ENCODE results near the gene STK36. TPM values are rescaled to one million over a fixed set of nuclear protein-coding genes. Genes with fewer than 3 reads are reported as not detected.

Gene STK36
- total RNA-seq, 1 donor from 2014 or later = 75.1 TPM

DNA sequence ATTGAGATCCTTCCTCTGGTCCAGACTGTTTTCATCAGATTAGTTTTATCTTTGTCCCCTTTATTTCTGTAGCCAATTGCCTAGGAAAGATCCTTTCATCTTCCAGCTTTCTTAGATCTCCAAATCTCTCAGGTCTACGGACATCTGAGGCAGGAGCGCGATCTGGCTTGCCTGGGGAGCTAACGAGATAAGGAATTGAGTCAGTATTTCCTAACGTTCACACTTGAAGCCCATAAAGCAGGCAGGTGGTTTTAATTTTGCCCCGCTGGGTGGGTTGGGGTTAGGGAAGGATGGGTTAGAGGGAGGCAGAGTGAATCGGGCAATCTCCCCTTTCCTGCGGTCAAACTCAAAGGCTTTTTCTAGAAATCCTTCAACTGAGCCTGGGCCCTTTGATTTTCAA, 38.0 kb downstream of the STK36 start:
- DNase-seq (ENCODE audit: low spot score) = no peak
- Mint-ChIP-seq H3K27ac (ENCODE audit: unreplicated experiment) (no peak overlapping the region), H3K27me3 (ENCODE audit: unreplicated experiment) (peaks cover 7% of the 10 kb centered on the region), H3K9me3 (ENCODE audit: unreplicated experiment) (no peaks in the 10 kb centered on the region), H3K4me1 (ENCODE audit: unreplicated experiment) (peaks cover 14% of the 10 kb centered on the region), H3K4me3 (ENCODE audit: unreplicated experiment) (peak overlapping the region; percentile 97), H3K36me3 (ENCODE audit: low read depth, unreplicated experiment) (peaks cover 4% of the 10 kb centered on the region)
- TF ChIP-seq, protein P1, sequence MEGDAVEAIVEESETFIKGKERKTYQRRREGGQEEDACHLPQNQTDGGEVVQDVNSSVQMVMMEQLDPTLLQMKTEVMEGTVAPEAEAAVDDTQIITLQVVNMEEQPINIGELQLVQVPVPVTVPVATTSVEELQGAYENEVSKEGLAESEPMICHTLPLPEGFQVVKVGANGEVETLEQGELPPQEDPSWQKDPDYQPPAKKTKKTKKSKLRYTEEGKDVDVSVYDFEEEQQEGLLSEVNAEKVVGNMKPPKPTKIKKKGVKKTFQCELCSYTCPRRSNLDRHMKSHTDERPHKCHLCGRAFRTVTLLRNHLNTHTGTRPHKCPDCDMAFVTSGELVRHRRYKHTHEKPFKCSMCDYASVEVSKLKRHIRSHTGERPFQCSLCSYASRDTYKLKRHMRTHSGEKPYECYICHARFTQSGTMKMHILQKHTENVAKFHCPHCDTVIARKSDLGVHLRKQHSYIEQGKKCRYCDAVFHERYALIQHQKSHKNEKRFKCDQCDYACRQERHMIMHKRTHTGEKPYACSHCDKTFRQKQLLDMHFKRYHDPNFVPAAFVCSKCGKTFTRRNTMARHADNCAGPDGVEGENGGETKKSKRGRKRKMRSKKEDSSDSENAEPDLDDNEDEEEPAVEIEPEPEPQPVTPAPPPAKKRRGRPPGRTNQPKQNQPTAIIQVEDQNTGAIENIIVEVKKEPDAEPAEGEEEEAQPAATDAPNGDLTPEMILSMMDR (IDR thresholded peaks at IDR 0.05; ENCODE audit: unreplicated experiment) = no peak

DNA sequence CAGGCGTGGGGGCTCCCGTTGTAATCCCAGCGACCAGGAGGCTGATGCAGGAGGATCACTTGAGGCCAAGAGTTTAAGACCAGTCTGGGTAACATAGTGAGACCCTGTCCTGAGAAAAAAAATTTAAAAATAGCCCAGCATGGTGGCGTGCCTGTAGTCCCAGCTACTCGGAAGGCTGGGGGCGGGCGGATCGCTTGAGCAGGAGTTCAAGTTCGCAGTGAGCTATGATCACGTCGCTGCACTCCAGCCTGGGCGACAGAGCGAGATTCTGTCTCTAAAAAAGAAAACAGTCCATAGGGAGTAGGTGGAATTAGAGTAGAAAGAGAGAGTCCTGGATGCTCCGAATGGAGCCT, 38.4 kb downstream of the STK36 start:
- DNase-seq (ENCODE audit: low spot score) = no peak
- Mint-ChIP-seq H3K27me3 (ENCODE audit: unreplicated experiment) (peaks cover 7% of the 10 kb centered on the region), H3K4me1 (ENCODE audit: unreplicated experiment) (peaks cover 14% of the 10 kb centered on the region), H3K9me3 (ENCODE audit: unreplicated experiment) (no peaks in the 10 kb centered on the region), H3K27ac (ENCODE audit: unreplicated experiment) (peak overlapping the region; percentile 78), H3K4me3 (ENCODE audit: unreplicated experiment) (peak overlapping the region; percentile 97), H3K36me3 (ENCODE audit: low read depth, unreplicated experiment) (peaks cover 4% of the 10 kb centered on the region)
- TF ChIP-seq, protein P1 (IDR thresholded peaks at IDR 0.05; ENCODE audit: unreplicated experiment) = no peak

DNA sequence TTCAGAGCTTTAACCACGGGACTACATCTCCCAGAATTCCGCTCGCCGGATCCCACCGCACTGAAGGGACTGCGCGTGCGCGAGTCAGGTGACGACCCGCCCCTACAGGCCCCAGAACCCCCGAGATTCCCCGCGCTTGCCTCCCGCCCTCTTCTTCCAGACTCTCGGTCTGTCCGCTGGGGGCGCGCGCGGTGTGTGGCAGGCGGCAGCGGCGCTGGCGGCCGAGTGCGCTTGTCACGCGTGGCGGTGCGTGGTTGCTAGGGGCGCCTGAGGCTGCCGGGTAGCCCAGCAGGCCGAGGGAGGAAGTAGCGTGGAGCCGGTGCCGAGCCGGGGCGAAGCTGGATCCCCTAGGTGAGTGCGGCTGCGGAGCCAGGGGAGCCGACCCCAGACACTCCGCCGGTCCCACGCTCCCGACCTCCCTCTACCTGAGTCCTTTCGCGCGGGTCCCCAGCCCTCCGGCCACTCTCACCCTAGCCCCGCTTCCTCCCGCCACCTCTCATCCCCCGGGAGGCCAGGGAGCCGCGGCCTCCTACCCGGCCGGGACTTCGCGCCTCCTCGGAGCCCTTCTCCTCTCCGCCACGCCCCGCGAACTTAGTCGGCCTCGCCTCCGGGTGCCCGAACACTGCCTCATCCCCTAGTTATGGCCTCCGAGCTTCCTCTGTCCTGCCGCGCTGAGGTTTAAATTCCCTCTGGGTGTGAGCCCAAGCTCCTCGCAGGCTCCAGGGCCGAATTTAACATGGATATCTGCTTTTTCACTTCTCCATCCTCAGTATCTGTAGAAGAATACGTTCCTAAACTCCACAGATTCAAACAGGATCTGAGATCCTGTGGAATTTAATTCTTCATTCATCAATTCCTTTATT, 39.0 kb downstream of the STK36 start, which contains the start of gene TTLL4:
Gene TTLL4 (plus strand): TSS at position 149 of the 863 bp plus-strand sequence. CDS start 26,842 bp downstream, outside the sequence.
- Mint-ChIP-seq H3K9me3 (ENCODE audit: unreplicated experiment) (no peaks in the 10 kb centered on the region), H3K27me3 (ENCODE audit: unreplicated experiment) (peaks cover 7% of the 10 kb centered on the region)

DNA sequence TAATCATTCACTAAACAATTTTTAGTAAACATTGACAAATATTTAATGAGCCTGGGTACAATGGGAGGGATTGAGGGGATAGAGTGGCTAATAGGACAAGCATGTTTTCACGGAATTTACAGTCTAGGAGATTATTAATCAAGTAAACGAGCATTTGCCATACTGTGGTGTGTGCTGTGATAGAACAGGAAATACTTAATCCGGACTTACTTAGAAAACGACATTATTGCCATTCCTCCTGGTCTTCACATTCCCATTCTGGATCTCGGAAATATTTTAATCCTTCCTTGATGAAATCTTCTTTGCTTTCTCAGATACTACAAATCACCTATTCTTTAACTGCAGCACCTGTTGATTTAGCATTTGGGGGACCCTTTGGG, 39.7 kb downstream of the STK36 start:
- Mint-ChIP-seq H3K36me3 (ENCODE audit: low read depth, unreplicated experiment) (peaks cover 4% of the 10 kb centered on the region), H3K9me3 (ENCODE audit: unreplicated experiment) (no peaks in the 10 kb centered on the region), H3K27ac (ENCODE audit: unreplicated experiment) (peak overlapping the region; percentile 96), H3K27me3 (ENCODE audit: unreplicated experiment) (peaks cover 7% of the 10 kb centered on the region), H3K4me3 (ENCODE audit: unreplicated experiment) (peak overlapping the region; percentile 97), H3K4me1 (ENCODE audit: unreplicated experiment) (peaks cover 14% of the 10 kb centered on the region)
- DNase-seq (ENCODE audit: low spot score) = no peak
- TF ChIP-seq, protein P1 (IDR thresholded peaks at IDR 0.05; ENCODE audit: unreplicated experiment) = no peak

More for the DNA sequence above, 39.0 kb downstream of the STK36 start, which contains the start of gene TTLL4:
- Mint-ChIP-seq H3K36me3 (ENCODE audit: low read depth, unreplicated experiment) (peaks cover 4% of the 10 kb centered on the region), H3K4me1 (ENCODE audit: unreplicated experiment) (peaks cover 14% of the 10 kb centered on the region), H3K4me3 (ENCODE audit: unreplicated experiment) (peak within 1 kb of the TSS; percentile 97), H3K27ac (ENCODE audit: unreplicated experiment) (peak within 1 kb of the TSS; percentile 96)
- DNase-seq (ENCODE audit: low spot score) = peak; percentile 99
- TF ChIP-seq, protein P1 (IDR thresholded peaks at IDR 0.05; ENCODE audit: unreplicated experiment) = peak; percentile 78

DNA sequence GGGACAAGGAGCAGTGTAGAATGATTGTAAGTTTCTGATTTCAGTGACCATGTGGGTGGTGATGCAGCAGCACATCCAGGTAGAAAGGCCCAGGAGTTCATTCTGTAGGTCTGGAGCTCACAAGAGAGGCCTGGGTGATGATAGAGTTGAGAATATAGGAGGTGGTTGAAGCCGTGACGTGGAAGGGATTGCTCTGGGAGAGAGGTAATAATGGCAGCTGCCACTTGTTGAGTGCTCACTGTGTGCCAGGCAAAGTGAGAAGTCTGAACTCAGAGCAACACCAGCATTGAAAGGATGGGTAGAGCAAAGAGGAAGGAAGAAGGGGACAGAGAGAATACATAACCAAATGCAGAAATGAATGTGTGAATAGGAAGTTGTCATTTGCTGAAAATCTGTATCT, 42.0 kb downstream of the STK36 start:
- Mint-ChIP-seq H3K4me1 (ENCODE audit: unreplicated experiment) (peaks cover 14% of the 10 kb centered on the region), H3K4me3 (ENCODE audit: unreplicated experiment) (no peak overlapping the region), H3K27ac (ENCODE audit: unreplicated experiment) (no peak overlapping the region), H3K36me3 (ENCODE audit: low read depth, unreplicated experiment) (peaks cover 4% of the 10 kb centered on the region), H3K27me3 (ENCODE audit: unreplicated experiment) (peaks cover 7% of the 10 kb centered on the region), H3K9me3 (ENCODE audit: unreplicated experiment) (no peaks in the 10 kb centered on the region)
- TF ChIP-seq, protein P1 (IDR thresholded peaks at IDR 0.05; ENCODE audit: unreplicated experiment) = no peak
- no peak for DNase-seq (ENCODE audit: low spot score)
